Thoracic aorta (tissue), 2 donors: ENCODE data around the gene PIGK. TPM values are rescaled to one million over a fixed set of nuclear protein-coding genes. Genes with fewer than 3 reads are reported as not detected.
"Not testable (repeated sequence)": the region's sequence is repeated elsewhere in the genome, so short reads cannot be mapped to it uniquely, and the experiment has no call there.

ENCODE experiments used
- ATAC-seq: fragments of 150-250 bp; one replicate; pipeline ENCODE4 v1.8.0; 2017; ENCODE audit warnings: low read depth; ENCODE audit not compliant: insufficient number of reproducible peaks, low FRiP score
- DNase-seq: peaks from one replicate; pipeline ENCODE4 v3.0.0-alpha.2; 2020; ENCODE audit warnings: low spot score
- H3K27ac ChIP-seq, 2 donors: fragments of 200-600 bp; sonication (generic); 1 replicate in 1 of 2; 2 replicates in 1 of 2; pipeline ENCODE4 v1.5.1; 2016; ENCODE audit warnings: mild to moderate bottlenecking in 2 of 2, moderate library complexity in 2 of 2
- H3K27me3 ChIP-seq: fragments of 200-600 bp; sonication (generic); replicated peaks from 2 replicates; pipeline ENCODE4 v1.6.0; 2016; ENCODE audit warnings: mild to moderate bottlenecking; ENCODE audit not compliant: insufficient read depth
- H3K36me3 ChIP-seq: fragments of 200-600 bp; sonication (generic); one replicate; pipeline ENCODE4 v1.5.1; 2016
- H3K4me1 ChIP-seq, 2 donors: fragments of 200-600 bp; sonication (generic); 1 replicate in 1 of 2; 2 replicates in 1 of 2; pipeline versions ENCODE4 v1.5.1 to v1.6.0; 2016; ENCODE audit warnings: low read depth in 2 of 2, mild to moderate bottlenecking in 1 of 2; ENCODE audit not compliant: control insufficient read depth in 1 of 2
- H3K4me3 ChIP-seq: fragments of 200-600 bp; sonication (generic); 2 replicates; pipeline ENCODE4 v1.5.1; 2016; ENCODE audit warnings: mild to moderate bottlenecking
- H3K9me3 ChIP-seq: fragments of 200-600 bp; sonication (generic); 2 replicates; pipeline ENCODE4 v1.5.1; 2016
- total RNA-seq, 2 donors: library from RNA; depleted of rRNA; stranded (reverse); fragments of >200 nt; gene quantifications; one replicate each; pipeline versions ENCODE4 v1.1.0 to v1.2.3, GENCODE V29; 2016
- TF ChIP-seq, protein P1 (sequence below): fragments of 200-600 bp; sonication (generic); IDR thresholded peaks from one replicate; pipeline ENCODE4 v1.5.1; 2019; ENCODE audit warnings: antibody characterized with exemption

Gene PIGK
- total RNA-seq, 2 donors from 2014 or later, result 14.9 to 21.7 TPM

GRCh38 chr1:77164434-77164944, 54.7 kb downstream of the PIGK start:
- DNase-seq (no peak), ATAC-seq (no peak)
- no peak overlapping the region for H3K4me3 ChIP-seq
- H3K27me3 ChIP-seq, result no peaks in the 10 kb centered on the region
- TF ChIP-seq, protein P1, sequence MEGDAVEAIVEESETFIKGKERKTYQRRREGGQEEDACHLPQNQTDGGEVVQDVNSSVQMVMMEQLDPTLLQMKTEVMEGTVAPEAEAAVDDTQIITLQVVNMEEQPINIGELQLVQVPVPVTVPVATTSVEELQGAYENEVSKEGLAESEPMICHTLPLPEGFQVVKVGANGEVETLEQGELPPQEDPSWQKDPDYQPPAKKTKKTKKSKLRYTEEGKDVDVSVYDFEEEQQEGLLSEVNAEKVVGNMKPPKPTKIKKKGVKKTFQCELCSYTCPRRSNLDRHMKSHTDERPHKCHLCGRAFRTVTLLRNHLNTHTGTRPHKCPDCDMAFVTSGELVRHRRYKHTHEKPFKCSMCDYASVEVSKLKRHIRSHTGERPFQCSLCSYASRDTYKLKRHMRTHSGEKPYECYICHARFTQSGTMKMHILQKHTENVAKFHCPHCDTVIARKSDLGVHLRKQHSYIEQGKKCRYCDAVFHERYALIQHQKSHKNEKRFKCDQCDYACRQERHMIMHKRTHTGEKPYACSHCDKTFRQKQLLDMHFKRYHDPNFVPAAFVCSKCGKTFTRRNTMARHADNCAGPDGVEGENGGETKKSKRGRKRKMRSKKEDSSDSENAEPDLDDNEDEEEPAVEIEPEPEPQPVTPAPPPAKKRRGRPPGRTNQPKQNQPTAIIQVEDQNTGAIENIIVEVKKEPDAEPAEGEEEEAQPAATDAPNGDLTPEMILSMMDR, result no peak
- peaks cover 5% of the 10 kb centered on the region for H3K36me3 ChIP-seq
- H3K27ac ChIP-seq, result no peak overlapping the region
- no peaks in the 10 kb centered on the region for H3K9me3 ChIP-seq
- H3K4me1 ChIP-seq, result no peaks in the 10 kb centered on the region

GRCh38 chr1:77159706-77160105, 59.5 kb downstream of the PIGK start:
- H3K9me3 ChIP-seq, H3K4me1 ChIP-seq, H3K27ac ChIP-seq, H3K4me3 ChIP-seq, ATAC-seq, H3K36me3 ChIP-seq, H3K27me3 ChIP-seq, DNase-seq: not testable (repeated sequence)

DNA sequence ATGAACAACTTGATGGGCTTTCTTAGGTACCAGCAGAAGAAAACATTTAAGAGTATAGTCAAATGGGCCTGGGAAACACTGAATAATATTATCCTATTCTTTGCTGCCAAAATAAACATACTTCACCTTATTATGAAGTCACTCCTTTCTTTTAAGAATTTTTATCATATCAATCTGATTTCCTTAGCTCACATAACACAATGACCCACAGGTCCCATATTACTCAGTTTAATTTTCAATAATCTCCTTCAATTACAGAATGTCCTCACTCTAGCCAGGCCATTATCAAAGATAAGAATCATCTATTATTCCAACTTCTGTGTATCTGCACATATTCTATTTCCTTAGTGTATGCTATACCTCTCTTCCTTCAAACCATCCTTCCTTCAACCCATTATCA, 63.0 kb downstream of the PIGK start:
- TF ChIP-seq, protein P1, result no peak
- H3K4me1 ChIP-seq, result no peaks in the 10 kb centered on the region
- no peak for ATAC-seq
- no peak overlapping the region for H3K4me3 ChIP-seq
- H3K36me3 ChIP-seq, result peaks cover 5% of the 10 kb centered on the region
- H3K9me3 ChIP-seq, result no peaks in the 10 kb centered on the region
- no peak for DNase-seq
- H3K27me3 ChIP-seq, result no peaks in the 10 kb centered on the region
- no peak overlapping the region for H3K27ac ChIP-seq

DNA sequence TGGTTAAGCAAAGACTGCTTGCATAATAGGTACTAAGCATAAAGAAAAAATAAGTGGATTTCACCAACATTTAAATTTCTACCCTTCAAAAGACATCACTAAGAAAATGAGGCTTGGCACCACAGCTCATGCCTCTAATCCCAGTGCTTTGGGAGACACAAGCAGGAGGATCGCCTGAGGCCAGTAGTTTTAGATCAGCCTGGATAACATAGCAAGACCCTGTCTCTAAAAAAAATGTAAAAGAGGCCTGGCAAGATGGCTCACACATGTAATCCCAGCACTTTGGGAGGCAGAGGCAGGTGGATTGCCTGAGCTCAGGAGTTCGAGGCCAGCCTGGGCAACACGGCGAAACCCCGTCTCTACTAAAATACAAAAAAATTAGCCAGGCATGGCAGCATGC, 73.0 kb downstream of the PIGK start:
- no peaks in the 10 kb centered on the region for H3K4me1 ChIP-seq
- no peak overlapping the region for H3K4me3 ChIP-seq
- no peaks in the 10 kb centered on the region for H3K27me3 ChIP-seq
- TF ChIP-seq, protein P1, result no peak
- no peak overlapping the region for H3K27ac ChIP-seq
- DNase-seq (no peak), ATAC-seq (no peak)
- H3K36me3 ChIP-seq, result no peaks in the 10 kb centered on the region
- no peaks in the 10 kb centered on the region for H3K9me3 ChIP-seq

DNA sequence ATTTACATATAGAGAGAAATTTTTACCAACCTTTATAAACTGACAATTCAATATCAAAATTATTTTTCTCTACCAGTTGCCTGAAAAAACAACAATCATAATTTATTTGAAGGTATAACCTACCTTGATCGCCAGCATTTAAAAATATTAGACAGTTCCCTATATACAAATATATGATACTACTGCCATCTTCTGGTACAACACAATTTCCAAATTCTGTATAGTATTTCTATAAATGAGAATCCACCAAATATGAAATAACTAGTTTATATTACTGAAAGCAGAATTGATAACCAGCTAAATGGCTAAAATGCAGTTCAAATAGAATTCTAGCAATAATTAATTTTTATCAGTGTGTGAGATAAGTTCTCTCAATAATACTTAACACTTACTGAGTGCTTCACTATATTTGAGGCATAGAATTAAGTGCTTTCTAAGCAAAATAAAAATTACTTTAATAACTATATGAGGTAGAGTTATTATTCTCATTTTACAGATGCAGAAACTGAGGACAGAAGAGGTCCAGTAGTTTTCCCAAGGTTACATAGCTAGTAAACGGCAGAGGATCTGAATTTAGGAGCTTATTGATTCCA, 75.6 kb downstream of the PIGK start:
- Histone ChIP-seq H3K36me3 (no peaks in the 10 kb centered on the region), H3K9me3 (no peaks in the 10 kb centered on the region), H3K27me3 (no peaks in the 10 kb centered on the region), H3K27ac (no peak overlapping the region), H3K4me1 (no peaks in the 10 kb centered on the region), H3K4me3 (no peak overlapping the region)
- no peak for DNase-seq
- ATAC-seq, result no peak
- TF ChIP-seq, protein P1, result peak; percentile 18

DNA sequence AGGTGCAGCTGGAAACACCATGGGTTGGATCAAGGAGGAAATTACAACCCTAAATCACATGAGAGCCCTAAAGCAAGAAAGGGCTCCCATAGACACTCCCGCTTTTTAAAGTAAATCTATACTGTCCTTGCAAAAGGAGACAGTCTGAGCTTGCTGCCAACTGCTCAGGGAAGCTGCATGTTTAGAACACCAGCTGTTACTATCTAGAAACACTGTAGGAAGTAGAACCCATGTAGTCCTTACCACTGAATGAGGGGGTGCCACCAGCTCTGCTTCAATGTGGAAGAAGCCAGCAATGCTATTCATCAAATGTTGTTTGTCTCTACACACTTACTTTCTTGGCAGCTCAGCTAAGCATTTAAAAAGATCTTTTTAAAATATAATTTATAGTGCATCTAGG, 79.8 kb downstream of the PIGK start:
- H3K36me3 ChIP-seq, result no peaks in the 10 kb centered on the region
- no peaks in the 10 kb centered on the region for H3K9me3 ChIP-seq
- DNase-seq (no peak), ATAC-seq (no peak)
- no peak overlapping the region for H3K27ac ChIP-seq
- H3K27me3 ChIP-seq, result no peaks in the 10 kb centered on the region
- H3K4me1 ChIP-seq, result no peaks in the 10 kb centered on the region
- H3K4me3 ChIP-seq, result no peak overlapping the region
- TF ChIP-seq, protein P1, result no peak
